Trophoblast cell (in vitro differentiated cells and primary cell): ENCODE measurements around the gene FHIT.

ENCODE experiments used
- DNase-seq, 2 donors: peaks; one replicate each; pipeline ENCODE4 v3.0.0-alpha.2; 2016
- H2AFZ ChIP-seq: 2 replicates; pipeline ENCODE4 v1.6.1; 2013; ENCODE audit warnings: low read length, moderate library complexity, mild to moderate bottlenecking; ENCODE audit not compliant: insufficient read depth, poor library complexity
- H2AK5ac ChIP-seq: 2 replicates; pipeline ENCODE4 v1.6.1; 2013; ENCODE audit warnings: mild to moderate bottlenecking, low read length
- H2BK120ac ChIP-seq: 2 replicates; pipeline ENCODE4 v1.6.1; 2013; ENCODE audit warnings: low read length, mild to moderate bottlenecking, moderate library complexity; ENCODE audit not compliant: insufficient read depth, poor library complexity
- H2BK12ac ChIP-seq: 2 replicates; pipeline ENCODE4 v1.6.1; 2013; ENCODE audit warnings: mild to moderate bottlenecking, low read length, moderate library complexity
- H2BK5ac ChIP-seq: 2 replicates; pipeline ENCODE4 v1.6.1; 2013; ENCODE audit warnings: low read length, low read depth, moderate library complexity, mild to moderate bottlenecking; ENCODE audit not compliant: poor library complexity
- H3K14ac ChIP-seq: 2 replicates; pipeline ENCODE4 v1.6.1; 2013; ENCODE audit warnings: mild to moderate bottlenecking, low read length
- H3K18ac ChIP-seq: 2 replicates; pipeline ENCODE4 v1.6.1; 2013; ENCODE audit warnings: mild to moderate bottlenecking, low read length
- H3K23ac ChIP-seq: 2 replicates; pipeline ENCODE4 v1.6.1; 2013; ENCODE audit warnings: low read length
- H3K27ac ChIP-seq: 2 replicates; pipeline ENCODE4 v1.5.1; 2013; ENCODE audit warnings: low read depth, mild to moderate bottlenecking, inconsistent platforms, low read length, moderate library complexity
- H3K27me3 ChIP-seq: 2 replicates; pipeline ENCODE4 v1.6.1; 2013; ENCODE audit warnings: inconsistent platforms, mild to moderate bottlenecking, low read length, moderate library complexity; ENCODE audit not compliant: insufficient read depth
- H3K36me3 ChIP-seq, 2 experiments: 1 replicate in 1 of 2; 2 replicates in 1 of 2; pipeline ENCODE4 v1.6.1; 2013; ENCODE audit warnings: low read length in 2 of 2, mild to moderate bottlenecking in 2 of 2, moderate library complexity in 1 of 2; ENCODE audit not compliant: insufficient read depth in 2 of 2, control insufficient read depth in 1 of 2
- H3K4ac ChIP-seq: 2 replicates; pipeline ENCODE4 v1.6.1; 2013; ENCODE audit warnings: low read depth, mild to moderate bottlenecking, low read length, moderate library complexity
- H3K4me1 ChIP-seq, 2 experiments: 1 replicate in 1 of 2; 2 replicates in 1 of 2; pipeline ENCODE4 v1.6.1; 2013; ENCODE audit warnings: low read length in 2 of 2, mild to moderate bottlenecking in 2 of 2, moderate library complexity in 1 of 2; ENCODE audit not compliant: insufficient read depth in 2 of 2, control insufficient read depth in 1 of 2
- H3K4me2 ChIP-seq: 2 replicates; pipeline ENCODE4 v1.6.1; 2013; ENCODE audit warnings: inconsistent platforms, mild to moderate bottlenecking, low read length, moderate library complexity
- H3K4me3 ChIP-seq: 2 replicates; pipeline ENCODE4 v1.5.1; 2013; ENCODE audit warnings: mild to moderate bottlenecking, low read depth, low read length, inconsistent platforms
- H3K79me1 ChIP-seq: one replicate; pipeline ENCODE4 v1.6.1; 2013; ENCODE audit warnings: low read length
- H3K79me2 ChIP-seq: 2 replicates; pipeline ENCODE4 v1.6.1; 2013; ENCODE audit warnings: low read length, mild to moderate bottlenecking; ENCODE audit not compliant: control insufficient read depth, insufficient read depth, poor library complexity
- H3K9ac ChIP-seq: 2 replicates; pipeline ENCODE4 v1.6.1; 2013; ENCODE audit warnings: mild to moderate bottlenecking, low read length
- H3K9me3 ChIP-seq: 2 replicates; pipeline ENCODE4 v1.6.1; 2013; ENCODE audit warnings: low read depth, mild to moderate bottlenecking, control low read depth, inconsistent platforms, low read length; ENCODE audit not compliant: insufficient read depth
- H4K12ac ChIP-seq: 2 replicates; pipeline ENCODE4 v1.6.1; 2013; ENCODE audit warnings: low read depth, mild to moderate bottlenecking, low read length, moderate library complexity
- H4K8ac ChIP-seq: 2 replicates; pipeline ENCODE4 v1.6.1; 2013; ENCODE audit warnings: low read depth, mild to moderate bottlenecking, low read length, moderate library complexity
- H4K91ac ChIP-seq: one replicate; pipeline ENCODE4 v1.6.1; 2013; ENCODE audit warnings: low read depth, mild to moderate bottlenecking, low read length, moderate library complexity
- WGBS: extraction: QIAGEN DNeasy Blood & Tissue Kit; methylation state at CpG from one replicate; pipeline ENCODE4 v1.1.7; 2013; ENCODE audit warnings: missing lambda C conversion rate; ENCODE audit not compliant: insufficient read length, insufficient coverage; ENCODE audit errors: extremely low coverage; 5-methylcytosine and 5-hydroxymethylcytosine counted together

FHIT gene

DNA sequence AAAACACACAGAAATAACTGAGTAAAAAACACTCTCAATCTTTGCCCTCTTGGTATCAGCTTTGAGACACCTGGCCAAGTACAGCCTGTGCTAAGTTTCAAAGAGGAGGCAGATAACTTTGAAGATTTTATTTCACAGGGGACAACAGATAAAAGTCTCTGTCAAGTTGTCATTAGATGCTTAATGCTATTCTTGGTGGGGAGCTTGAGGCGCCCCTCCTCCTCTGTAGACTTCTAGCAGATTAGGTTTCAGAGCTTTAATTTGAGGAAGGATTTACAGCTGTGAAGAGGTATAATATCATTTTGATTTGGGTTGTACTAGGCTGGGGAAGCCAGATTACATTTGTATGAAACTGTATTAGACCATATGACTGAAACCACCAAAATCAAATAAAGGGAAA, 620.3 kb downstream of the FHIT start:
- H2BK120ac ChIP-seq, result no peak overlapping the region
- no peak overlapping the region for H3K9ac ChIP-seq
- H4K12ac ChIP-seq, result no peak overlapping the region
- WGBS, result no CpG with 5 or more reads among the region's 1 CpG
- peaks cover 0 to 2% of the 10 kb centered on the region in 2 experiments for H3K4me1 ChIP-seq
- no peak overlapping the region for H3K23ac ChIP-seq
- no peak overlapping the region for H2BK5ac ChIP-seq
- no peak overlapping the region for H3K18ac ChIP-seq
- H3K9me3 ChIP-seq, result no peaks in the 10 kb centered on the region
- H2AFZ ChIP-seq, result no peak overlapping the region
- no peaks in the 10 kb centered on the region for H3K27me3 ChIP-seq
- H2AK5ac ChIP-seq, result no peak overlapping the region
- no peak overlapping the region for H3K4me3 ChIP-seq
- no peaks in the 10 kb centered on the region for H3K79me2 ChIP-seq
- no peak for DNase-seq
- H3K4ac ChIP-seq, result no peak overlapping the region
- no peak overlapping the region for H4K91ac ChIP-seq
- no peak overlapping the region for H4K8ac ChIP-seq
- H3K79me1 ChIP-seq, result no peaks in the 10 kb centered on the region
- no peak overlapping the region for H2BK12ac ChIP-seq
- no peaks in the 10 kb centered on the region for H3K36me3 ChIP-seq
- no peak overlapping the region for H3K14ac ChIP-seq
- no peak overlapping the region for H3K27ac ChIP-seq
- H3K4me2 ChIP-seq, result no peak overlapping the region

DNA sequence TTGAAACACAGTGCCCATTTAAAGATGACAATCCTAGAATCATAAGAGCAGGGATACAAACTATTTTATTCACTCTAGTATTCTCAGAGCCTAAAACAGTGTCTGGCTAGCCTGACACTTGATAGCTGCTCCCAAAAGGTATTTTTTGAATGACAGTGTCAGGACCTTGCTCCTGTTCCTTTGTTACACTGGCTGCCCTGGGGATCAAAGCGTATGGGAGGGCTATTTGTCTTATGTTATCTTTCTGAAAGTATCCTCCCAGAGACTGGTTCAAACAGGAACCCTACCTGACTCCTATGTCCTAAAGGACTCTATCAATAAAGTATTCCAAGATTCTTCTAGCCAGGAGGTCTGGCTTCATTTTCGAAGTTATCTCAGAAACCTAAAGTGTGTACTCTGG, 621.4 kb downstream of the FHIT start:
- no peak overlapping the region for H2BK5ac ChIP-seq
- no peak overlapping the region for H3K27ac ChIP-seq
- no peaks in the 10 kb centered on the region for H3K79me2 ChIP-seq
- H2BK12ac ChIP-seq, result no peak overlapping the region
- no peaks in the 10 kb centered on the region for H3K79me1 ChIP-seq
- WGBS, result no CpG with 5 or more reads among the region's 2 CpGs
- no peak overlapping the region for H3K4me2 ChIP-seq
- H3K18ac ChIP-seq, result no peak overlapping the region
- no peak overlapping the region for H2AFZ ChIP-seq
- no peak overlapping the region for H3K9ac ChIP-seq
- no peak overlapping the region for H3K14ac ChIP-seq
- DNase-seq, result no peak
- no peak overlapping the region for H4K91ac ChIP-seq
- H3K27me3 ChIP-seq, result no peaks in the 10 kb centered on the region
- H3K4me1 ChIP-seq, result peaks cover 0 to 2% of the 10 kb centered on the region in 2 experiments
- H3K23ac ChIP-seq, result no peak overlapping the region
- H3K4ac ChIP-seq, result no peak overlapping the region
- H4K8ac ChIP-seq, result no peak overlapping the region
- H4K12ac ChIP-seq, result no peak overlapping the region
- no peak overlapping the region for H2BK120ac ChIP-seq
- H3K36me3 ChIP-seq, result no peaks in the 10 kb centered on the region
- H3K4me3 ChIP-seq, result no peak overlapping the region
- no peak overlapping the region for H2AK5ac ChIP-seq
- H3K9me3 ChIP-seq, result no peaks in the 10 kb centered on the region

DNA sequence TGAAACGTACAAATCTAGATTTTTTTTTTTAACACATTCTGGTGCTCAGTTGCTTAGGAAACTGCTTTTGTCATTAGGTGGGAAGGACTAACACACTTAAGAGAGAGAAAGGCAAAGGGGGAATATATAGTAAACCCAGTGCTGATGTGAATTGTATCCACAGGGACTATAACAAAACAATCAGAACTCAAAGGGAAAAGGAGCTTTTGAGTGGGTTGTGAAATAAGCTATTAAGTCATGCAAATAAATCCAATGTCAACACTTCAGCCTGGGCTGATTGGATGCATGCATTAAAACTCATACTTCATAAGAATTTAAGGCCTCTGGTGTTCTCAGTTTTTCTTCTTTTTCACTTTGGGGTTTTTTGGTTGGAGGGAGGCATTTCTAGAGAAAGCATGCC, 628.9 kb downstream of the FHIT start:
- no peaks in the 10 kb centered on the region for H3K4me1 ChIP-seq
- H3K9ac ChIP-seq, result no peak overlapping the region
- no peak overlapping the region for H4K12ac ChIP-seq
- no peaks in the 10 kb centered on the region for H3K27me3 ChIP-seq
- H2AFZ ChIP-seq, result no peak overlapping the region
- H3K14ac ChIP-seq, result no peak overlapping the region
- no peak overlapping the region for H4K8ac ChIP-seq
- H3K23ac ChIP-seq, result no peak overlapping the region
- H3K79me1 ChIP-seq, result no peaks in the 10 kb centered on the region
- no peak for DNase-seq
- H3K4me2 ChIP-seq, result no peak overlapping the region
- H3K79me2 ChIP-seq, result no peaks in the 10 kb centered on the region
- H2BK12ac ChIP-seq, result no peak overlapping the region
- H3K9me3 ChIP-seq, result no peaks in the 10 kb centered on the region
- no peak overlapping the region for H3K27ac ChIP-seq
- no CpG with 5 or more reads among the region's 1 CpG for WGBS
- H2AK5ac ChIP-seq, result no peak overlapping the region
- H2BK5ac ChIP-seq, result no peak overlapping the region
- no peak overlapping the region for H4K91ac ChIP-seq
- no peak overlapping the region for H2BK120ac ChIP-seq
- H3K36me3 ChIP-seq, result no peaks in the 10 kb centered on the region
- H3K4me3 ChIP-seq, result no peak overlapping the region
- H3K18ac ChIP-seq, result no peak overlapping the region
- H3K4ac ChIP-seq, result no peak overlapping the region

DNA sequence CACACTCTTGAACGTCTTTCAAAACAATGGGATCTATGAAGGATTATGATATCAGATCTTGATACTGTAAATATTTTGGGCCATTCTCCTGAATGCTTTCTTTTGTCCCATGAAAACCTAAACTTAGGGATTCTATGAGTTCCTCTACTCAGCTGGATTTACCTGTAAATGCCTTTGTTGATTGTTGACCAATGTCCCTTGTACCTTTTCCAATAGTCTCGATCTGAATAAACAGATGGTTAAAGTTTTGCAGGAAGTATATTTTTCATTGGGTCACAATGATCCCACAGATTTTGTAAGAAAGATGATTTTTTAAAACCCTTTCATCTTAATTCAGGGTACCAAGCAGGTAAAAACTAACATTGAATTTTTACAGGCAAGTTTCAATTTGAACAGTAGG, 634.1 kb downstream of the FHIT start:
- H2AK5ac ChIP-seq, result no peak overlapping the region
- H4K8ac ChIP-seq, result no peak overlapping the region
- no peaks in the 10 kb centered on the region for H3K79me1 ChIP-seq
- H3K4me2 ChIP-seq, result no peak overlapping the region
- H3K18ac ChIP-seq, result no peak overlapping the region
- H4K91ac ChIP-seq, result no peak overlapping the region
- no peak overlapping the region for H3K27ac ChIP-seq
- no peak overlapping the region for H3K9ac ChIP-seq
- no peak overlapping the region for H2BK120ac ChIP-seq
- H3K4ac ChIP-seq, result no peak overlapping the region
- H4K12ac ChIP-seq, result no peak overlapping the region
- no peaks in the 10 kb centered on the region for H3K36me3 ChIP-seq
- no peaks in the 10 kb centered on the region for H3K79me2 ChIP-seq
- no peak for DNase-seq
- H3K14ac ChIP-seq, result no peak overlapping the region
- H3K9me3 ChIP-seq, result no peaks in the 10 kb centered on the region
- no peak overlapping the region for H2AFZ ChIP-seq
- no peak overlapping the region for H2BK5ac ChIP-seq
- H3K23ac ChIP-seq, result no peak overlapping the region
- no peak overlapping the region for H3K4me3 ChIP-seq
- no peak overlapping the region for H2BK12ac ChIP-seq
- H3K4me1 ChIP-seq, result no peaks in the 10 kb centered on the region
- no CpG with 5 or more reads among the region's 2 CpGs for WGBS
- no peaks in the 10 kb centered on the region for H3K27me3 ChIP-seq
